Measurements from ENCODE around the gene PRORP. TPM values are rescaled to one million over a fixed set of nuclear protein-coding genes. Genes with fewer than 3 reads are reported as not detected.

Gene PRORP
- total and polyA plus RNA-seq, 2 of the 13 experiments (the other 11 are each of a cell fraction or from before 2014, with no cell fraction given) = 48.9 to 88.7 TPM

GRCh38 chr14:35122696-35123387 is 490 bp downstream of the PRORP start (continued):
- TF ChIP-seq RNF219 (CRISPR knock-in tag; IDR thresholded peaks at IDR 0.05) (no peak), GPN1 (CRISPR knock-in tag; IDR thresholded peaks at IDR 0.05; ENCODE audit: borderline replicate concordance) (no peak), ZNF142 (CRISPR knock-in tag; IDR thresholded peaks at IDR 0.05) (no peak), ZNF512 (CRISPR knock-in tag; IDR thresholded peaks at IDR 0.05) (no peak), NONO (IDR thresholded peaks at IDR 0.05) (no peak), NONO (CRISPR knock-in tag; conservative IDR thresholded peaks at IDR 0.05) (no peak), MXD1 (CRISPR knock-in tag; IDR thresholded peaks at IDR 0.05) (no peak; the same call in none of the 2 replicates), PCBP2 (optimal IDR thresholded peaks at IDR 0.05; ENCODE audit: low read depth, low read length, poor library complexity, severe bottlenecking) (no peak), IKZF4 (CRISPR knock-in tag; IDR thresholded peaks at IDR 0.05; ENCODE audit: borderline replicate concordance, low read depth, not compliant biosample characterization) (no peak), MYNN (CRISPR knock-in tag; IDR thresholded peaks at IDR 0.05; ENCODE audit: low read depth) (no peak; the same call in 1 of the 2 replicates), ATF3 (CRISPR knock-in tag; IDR thresholded peaks at IDR 0.05) (no peak), CBX1 (IDR thresholded peaks at IDR 0.05; ENCODE audit: low read depth) (no peak), THRA (CRISPR knock-in tag; IDR thresholded peaks at IDR 0.05; ENCODE audit: borderline replicate concordance) (no peak)

All from HepG2 (cell line).